ENCODE measurements around the gene MTF2. TPM values are rescaled to one million over a fixed set of nuclear protein-coding genes. Genes with fewer than 3 reads are reported as not detected.

MTF2 gene
- total RNA-seq, 1 donor from 2014 or later: 56.4 TPM

DNA sequence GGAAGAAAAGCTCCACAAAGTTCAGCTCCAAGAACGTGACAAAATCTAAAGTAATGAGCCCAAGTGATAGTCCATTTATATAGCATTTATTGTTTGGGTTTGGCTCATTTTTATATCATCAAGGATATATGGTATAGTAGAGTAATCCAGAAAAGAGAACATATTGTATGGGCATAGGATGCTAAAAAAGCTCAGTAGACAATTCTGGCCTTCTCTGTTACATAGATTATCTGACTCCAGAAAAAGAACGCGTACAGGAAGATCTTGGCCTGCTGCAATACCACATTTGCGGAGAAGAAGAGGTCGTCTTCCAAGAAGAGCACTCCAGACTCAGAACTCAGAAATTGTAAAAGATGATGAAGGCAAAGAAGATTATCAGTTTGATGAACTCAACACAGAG is 57.4 kb downstream of the MTF2 start:
- H3K4me3 ChIP-seq (ENCODE audit: insufficient read depth, low read depth, low read length): no peak overlapping the region

DNA sequence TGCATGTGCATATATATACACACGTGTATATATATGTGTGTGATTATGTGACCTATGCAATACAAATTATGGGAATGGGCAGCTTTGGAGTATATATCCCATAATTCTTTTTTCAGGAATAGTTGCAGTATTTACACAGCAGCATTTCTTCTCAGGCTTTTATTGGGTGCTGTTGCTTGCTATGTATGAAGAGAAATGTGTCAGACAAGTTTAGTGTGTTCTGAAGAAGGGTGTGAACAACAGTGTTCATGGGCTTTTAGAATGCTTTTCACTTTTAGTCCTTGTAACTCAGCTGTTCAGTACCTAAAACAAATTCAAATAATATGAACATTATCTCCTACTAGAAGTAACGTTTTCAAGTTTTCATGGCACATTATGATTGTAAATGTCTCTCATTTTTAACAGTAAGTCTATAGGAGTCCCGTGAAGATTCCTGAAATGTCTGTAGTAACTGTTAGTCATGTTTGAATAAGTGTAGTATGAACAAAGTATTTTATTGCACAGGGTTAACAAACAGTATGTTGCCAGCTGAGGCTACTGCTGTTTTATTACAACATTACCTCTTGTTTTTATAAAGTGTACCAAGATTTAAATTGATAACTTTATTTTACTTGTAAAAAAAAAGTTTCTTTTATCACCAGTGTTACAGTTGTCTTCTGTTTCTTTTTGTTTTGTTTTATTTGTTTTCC is 58.7 kb downstream of the MTF2 start:
- Histone ChIP-seq H3K36me3 (ENCODE audit: insufficient read depth, low read length) (peaks cover 28% of the 10 kb centered on the region), H2AFZ (ENCODE audit: low read depth, low read length) (no peak overlapping the region), H3K27ac (ENCODE audit: low read depth, low read length) (no peak overlapping the region), H3K4me2 (ENCODE audit: low read length) (no peak overlapping the region), H3K27me3 (ENCODE audit: insufficient read depth, low read length) (no peaks in the 10 kb centered on the region), H3K4me1 (ENCODE audit: insufficient read depth, low read length) (no peaks in the 10 kb centered on the region), H4K20me1 (ENCODE audit: insufficient read depth, low read length) (no peaks in the 10 kb centered on the region), H3K9me3 (ENCODE audit: insufficient read depth, low read depth, low read length) (no peaks in the 10 kb centered on the region), H3K4me3 (ENCODE audit: insufficient read depth, low read depth, low read length) (no peak overlapping the region), H3K79me2 (ENCODE audit: insufficient read depth, low read length) (no peaks in the 10 kb centered on the region), H3K9ac (ENCODE audit: low read length) (no peak overlapping the region)
- Mint-ChIP-seq H3K4me1 (ENCODE audit: low read depth, unreplicated experiment) (peaks cover 11% of the 10 kb centered on the region), H3K27me3 (ENCODE audit: low read depth, unreplicated experiment) (no peaks in the 10 kb centered on the region), H3K9me3 (ENCODE audit: unreplicated experiment) (no peaks in the 10 kb centered on the region), H3K36me3 (ENCODE audit: low read depth, unreplicated experiment) (peaks cover 7% of the 10 kb centered on the region), H3K27ac (ENCODE audit: unreplicated experiment) (no peak overlapping the region), H3K4me3 (ENCODE audit: unreplicated experiment) (no peak overlapping the region)
- TF ChIP-seq EZH2 (IDR thresholded peaks at IDR 0.05; ENCODE audit: insufficient read depth, low read length): no peak
- TF ChIP-seq, protein P1, sequence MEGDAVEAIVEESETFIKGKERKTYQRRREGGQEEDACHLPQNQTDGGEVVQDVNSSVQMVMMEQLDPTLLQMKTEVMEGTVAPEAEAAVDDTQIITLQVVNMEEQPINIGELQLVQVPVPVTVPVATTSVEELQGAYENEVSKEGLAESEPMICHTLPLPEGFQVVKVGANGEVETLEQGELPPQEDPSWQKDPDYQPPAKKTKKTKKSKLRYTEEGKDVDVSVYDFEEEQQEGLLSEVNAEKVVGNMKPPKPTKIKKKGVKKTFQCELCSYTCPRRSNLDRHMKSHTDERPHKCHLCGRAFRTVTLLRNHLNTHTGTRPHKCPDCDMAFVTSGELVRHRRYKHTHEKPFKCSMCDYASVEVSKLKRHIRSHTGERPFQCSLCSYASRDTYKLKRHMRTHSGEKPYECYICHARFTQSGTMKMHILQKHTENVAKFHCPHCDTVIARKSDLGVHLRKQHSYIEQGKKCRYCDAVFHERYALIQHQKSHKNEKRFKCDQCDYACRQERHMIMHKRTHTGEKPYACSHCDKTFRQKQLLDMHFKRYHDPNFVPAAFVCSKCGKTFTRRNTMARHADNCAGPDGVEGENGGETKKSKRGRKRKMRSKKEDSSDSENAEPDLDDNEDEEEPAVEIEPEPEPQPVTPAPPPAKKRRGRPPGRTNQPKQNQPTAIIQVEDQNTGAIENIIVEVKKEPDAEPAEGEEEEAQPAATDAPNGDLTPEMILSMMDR (IDR thresholded peaks at IDR 0.05; ENCODE audit: insufficient read depth, low read depth, low read length): no peak
- FAIRE-seq (no peak), DNase-seq (ENCODE audit: low read depth) (no peak)

More for the DNA sequence above, 57.4 kb downstream of the MTF2 start:
- no peak overlapping the region for H3K27ac ChIP-seq (ENCODE audit: low read depth, low read length)
- Mint-ChIP-seq H3K27me3 (ENCODE audit: low read depth, unreplicated experiment) (no peaks in the 10 kb centered on the region), H3K36me3 (ENCODE audit: low read depth, unreplicated experiment) (peaks cover 5% of the 10 kb centered on the region), H3K9me3 (ENCODE audit: unreplicated experiment) (no peaks in the 10 kb centered on the region), H3K4me3 (ENCODE audit: unreplicated experiment) (no peak overlapping the region), H3K4me1 (ENCODE audit: low read depth, unreplicated experiment) (peaks cover 5% of the 10 kb centered on the region), H3K27ac (ENCODE audit: unreplicated experiment) (no peak overlapping the region)
- no peaks in the 10 kb centered on the region for H4K20me1 ChIP-seq (ENCODE audit: insufficient read depth, low read length)
- H3K4me1 ChIP-seq (ENCODE audit: insufficient read depth, low read length): no peaks in the 10 kb centered on the region
- H3K27me3 ChIP-seq (ENCODE audit: insufficient read depth, low read length): no peaks in the 10 kb centered on the region
- DNase-seq (ENCODE audit: low read depth) (no peak), FAIRE-seq (no peak)
- H3K79me2 ChIP-seq (ENCODE audit: insufficient read depth, low read length): no peaks in the 10 kb centered on the region
- H2AFZ ChIP-seq (ENCODE audit: low read depth, low read length): no peak overlapping the region
- H3K36me3 ChIP-seq (ENCODE audit: insufficient read depth, low read length): peaks cover 28% of the 10 kb centered on the region
- no peaks in the 10 kb centered on the region for H3K9me3 ChIP-seq (ENCODE audit: insufficient read depth, low read depth, low read length)
- H3K4me2 ChIP-seq (ENCODE audit: low read length): no peak overlapping the region
- no peak overlapping the region for H3K9ac ChIP-seq (ENCODE audit: low read length)
- no peak for TF ChIP-seq EZH2 (IDR thresholded peaks at IDR 0.05; ENCODE audit: insufficient read depth, low read length)
- TF ChIP-seq, protein P1 (IDR thresholded peaks at IDR 0.05; ENCODE audit: insufficient read depth, low read depth, low read length): no peak

DNA sequence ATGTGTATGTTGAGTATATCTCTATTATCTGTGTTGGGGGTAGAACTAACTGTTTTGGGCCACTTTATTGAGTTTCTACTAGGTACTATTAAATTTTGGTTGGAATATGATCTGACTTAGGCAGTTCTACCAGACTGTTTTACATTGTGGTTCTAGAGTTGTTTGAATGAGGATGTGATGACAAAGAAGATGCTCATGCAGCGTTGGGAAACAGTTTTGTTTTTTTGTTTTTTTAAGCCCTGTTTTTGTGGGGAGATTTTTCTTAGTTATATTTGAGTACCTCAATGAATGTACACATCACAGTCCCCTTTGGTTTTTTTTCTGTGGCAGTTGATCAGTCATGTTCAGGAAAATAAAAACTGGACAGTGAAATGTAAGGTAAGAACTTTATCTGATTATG is 61.0 kb downstream of the MTF2 start:
- no peaks in the 10 kb centered on the region for H4K20me1 ChIP-seq (ENCODE audit: insufficient read depth, low read length)
- no peaks in the 10 kb centered on the region for H3K27me3 ChIP-seq (ENCODE audit: insufficient read depth, low read length)
- H3K4me1 ChIP-seq (ENCODE audit: insufficient read depth, low read length): no peaks in the 10 kb centered on the region
- DNase-seq (ENCODE audit: low read depth) (no peak), FAIRE-seq (no peak)
- no peaks in the 10 kb centered on the region for H3K79me2 ChIP-seq (ENCODE audit: insufficient read depth, low read length)
- no peak overlapping the region for H2AFZ ChIP-seq (ENCODE audit: low read depth, low read length)
- H3K9me3 ChIP-seq (ENCODE audit: insufficient read depth, low read depth, low read length): no peaks in the 10 kb centered on the region
- no peak overlapping the region for H3K4me3 Mint-ChIP-seq (ENCODE audit: unreplicated experiment)
- no peak overlapping the region for H3K27ac Mint-ChIP-seq (ENCODE audit: unreplicated experiment)
- H3K4me2 ChIP-seq (ENCODE audit: low read length): no peak overlapping the region
- peaks cover 21% of the 10 kb centered on the region for H3K36me3 ChIP-seq (ENCODE audit: insufficient read depth, low read length)
- no peaks in the 10 kb centered on the region for H3K9me3 Mint-ChIP-seq (ENCODE audit: unreplicated experiment)
- TF ChIP-seq, protein P1 (IDR thresholded peaks at IDR 0.05; ENCODE audit: insufficient read depth, low read depth, low read length): no peak
- TF ChIP-seq EZH2 (IDR thresholded peaks at IDR 0.05; ENCODE audit: insufficient read depth, low read length): no peak
- no peak overlapping the region for H3K4me3 ChIP-seq (ENCODE audit: insufficient read depth, low read depth, low read length)
- H3K4me1 Mint-ChIP-seq (ENCODE audit: low read depth, unreplicated experiment): peaks cover 17% of the 10 kb centered on the region
- no peak overlapping the region for H3K27ac ChIP-seq (ENCODE audit: low read depth, low read length)
- H3K9ac ChIP-seq (ENCODE audit: low read length): no peak overlapping the region
- H3K36me3 Mint-ChIP-seq (ENCODE audit: low read depth, unreplicated experiment): peaks cover 7% of the 10 kb centered on the region
- no peaks in the 10 kb centered on the region for H3K27me3 Mint-ChIP-seq (ENCODE audit: low read depth, unreplicated experiment)
